Measurements from ENCODE around the gene RMDN2.

Gene RMDN2

GRCh38 chr2:38039121-38039910 lies 114.2 kb downstream of the RMDN2 start:
- no peak for TF ChIP-seq CTCF (IDR thresholded peaks at IDR 0.05; ENCODE audit: low read length, missing control alignments)
- no peak overlapping the region for H3K4me3 ChIP-seq (replicated peaks; ENCODE audit: low read depth, low read length)
- peak; percentile 36 for DNase-seq (ENCODE audit: low read depth)

GRCh38 chr2:38045811-38046210 lies 120.7 kb downstream of the RMDN2 start:
- DNase-seq (ENCODE audit: low read depth), result no peak
- no peak for TF ChIP-seq CTCF (IDR thresholded peaks at IDR 0.05; ENCODE audit: low read length, missing control alignments)

GRCh38 chr2:38056216-38056615 lies 131.1 kb downstream of the RMDN2 start:
- DNase-seq (ENCODE audit: low read depth), result no peak

More at GRCh38 chr2:38045811-38046210, 120.7 kb downstream of the RMDN2 start:
- H3K4me3 ChIP-seq (replicated peaks; ENCODE audit: low read depth, low read length), result no peak overlapping the region

GRCh38 chr2:38057651-38058410 lies 132.7 kb downstream of the RMDN2 start:
- no peak for TF ChIP-seq CTCF (IDR thresholded peaks at IDR 0.05; ENCODE audit: low read length, missing control alignments)
- no peak overlapping the region for H3K4me3 ChIP-seq (replicated peaks; ENCODE audit: low read depth, low read length)
- DNase-seq (ENCODE audit: low read depth), result no peak

More at GRCh38 chr2:38056216-38056615, 131.1 kb downstream of the RMDN2 start:
- no peak overlapping the region for H3K4me3 ChIP-seq (replicated peaks; ENCODE audit: low read depth, low read length)
- no peak for TF ChIP-seq CTCF (IDR thresholded peaks at IDR 0.05; ENCODE audit: low read length, missing control alignments)

GRCh38 chr2:38060236-38061018 lies 135.3 kb downstream of the RMDN2 start:
- TF ChIP-seq CTCF (IDR thresholded peaks at IDR 0.05; ENCODE audit: low read length, missing control alignments), result no peak
- no peak overlapping the region for H3K4me3 ChIP-seq (replicated peaks; ENCODE audit: low read depth, low read length)
- DNase-seq (ENCODE audit: low read depth), result no peak

GRCh38 chr2:38064801-38065501 lies 139.9 kb downstream of the RMDN2 start:
- TF ChIP-seq CTCF (IDR thresholded peaks at IDR 0.05; ENCODE audit: low read length, missing control alignments), result no peak
- DNase-seq (ENCODE audit: low read depth), result no peak
- no peak overlapping the region for H3K4me3 ChIP-seq (replicated peaks; ENCODE audit: low read depth, low read length)

All from fibroblast of pulmonary artery (primary cell).